GM21515 (cell line): ENCODE measurements around the gene RETNLB.

ENCODE experiments used
- ATAC-seq: cut with Tn5 transposase; IDR thresholded peaks from one replicate; pipeline ENCODE4 v1.9.1; 2021; ENCODE audit not compliant: unreplicated experiment

Gene RETNLB

GRCh38 chr3:108757404-108757982 lies at the start of gene RETNLB:
Gene RETNLB, minus strand, starts transcription at chr3:108757410. Its CDS starts 225 bp downstream, at chr3:108757185.
- ATAC-seq: no peak

DNA sequence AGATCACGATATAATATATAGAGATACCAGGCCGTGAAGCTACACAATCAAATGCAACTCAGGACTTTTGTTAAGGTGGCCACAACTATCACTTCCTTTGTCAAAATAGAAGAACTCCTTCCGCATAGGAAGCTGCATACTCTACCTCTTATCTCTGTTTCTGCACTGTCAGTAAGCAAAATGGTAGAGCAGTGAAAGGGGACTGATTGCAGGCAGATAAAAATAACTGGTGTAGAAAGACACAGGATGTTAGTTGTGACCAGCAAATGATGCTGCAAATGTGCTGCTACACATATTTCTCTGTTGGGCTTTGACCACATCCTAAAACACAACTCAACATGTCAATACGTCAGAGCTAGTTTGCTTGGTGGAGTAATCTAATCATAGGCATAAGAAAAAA lies 49.1 kb upstream of the RETNLB start:
- peak; percentile 61 for ATAC-seq

GRCh38 chr3:108804966-108805365 lies 47.8 kb upstream of the RETNLB start:
- ATAC-seq: no peak

DNA sequence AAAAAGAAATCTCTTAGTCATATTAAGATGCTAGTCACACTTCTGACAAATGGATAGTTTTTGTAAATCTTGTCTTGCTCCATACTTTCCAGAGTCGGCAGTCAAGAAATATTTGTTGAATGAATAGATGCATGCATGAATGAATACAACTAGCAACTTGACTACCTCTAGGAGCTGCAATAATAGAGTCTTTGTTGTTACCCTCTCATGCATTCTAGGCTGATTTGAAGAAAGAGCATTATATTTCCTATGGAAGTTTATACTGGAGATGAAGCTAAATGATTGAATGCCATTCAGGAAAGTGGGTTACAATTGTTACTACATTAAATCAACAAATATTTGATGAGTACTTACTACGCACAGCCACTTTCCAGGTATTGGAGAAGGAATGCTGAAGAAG lies 47.2 kb upstream of the RETNLB start:
- no peak for ATAC-seq

GRCh38 chr3:108791473-108791872 lies 34.3 kb upstream of the RETNLB start:
- no peak for ATAC-seq

- no peak for ATAC-seq
Measured at GRCh38 chr3:108780235-108780634, 23.0 kb upstream of the RETNLB start.

GRCh38 chr3:108779496-108779895 lies 22.3 kb upstream of the RETNLB start:
- no peak for ATAC-seq

- no peak for ATAC-seq
Measured at GRCh38 chr3:108775649-108776048, 18.4 kb upstream of the RETNLB start.

DNA sequence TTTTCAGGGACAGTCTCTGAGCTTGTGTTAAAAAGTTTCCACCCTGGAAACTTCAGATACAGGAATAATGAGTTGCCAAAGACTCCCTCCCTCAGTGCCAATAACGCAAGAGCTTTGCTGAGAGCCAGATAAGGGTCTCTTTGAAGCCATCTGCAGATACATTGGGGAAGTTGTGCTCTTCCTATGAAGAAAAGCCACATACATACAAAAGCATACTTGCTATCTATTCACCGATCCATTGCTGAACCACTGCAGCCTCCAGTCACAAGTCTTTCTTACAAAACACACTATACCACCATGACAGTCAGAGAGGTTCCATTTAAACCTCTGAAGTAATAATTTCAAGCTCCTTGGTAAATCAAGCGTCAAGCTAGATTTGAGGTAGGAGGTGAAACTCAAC lies 10.0 kb upstream of the RETNLB start:
- ATAC-seq: no peak

DNA sequence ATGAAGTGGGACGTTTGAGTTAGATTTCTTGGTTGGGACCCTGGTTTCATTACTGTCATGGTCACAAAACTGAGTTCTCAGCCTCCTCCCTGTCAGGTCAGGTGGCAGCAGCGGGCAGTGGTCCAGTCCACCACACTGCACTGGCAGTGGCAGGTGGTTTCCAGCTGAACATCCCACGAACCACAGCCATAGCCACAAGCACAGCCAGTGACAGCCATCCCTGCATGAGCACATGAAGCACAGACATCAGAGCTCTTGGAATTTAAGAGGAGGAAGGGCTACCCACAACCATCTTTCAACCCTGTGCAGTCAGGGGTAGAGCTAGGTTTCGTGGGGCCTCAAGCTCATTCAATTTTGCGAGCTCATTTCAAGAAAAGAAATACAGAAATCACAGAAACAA lies 1.5 kb downstream of the RETNLB start:
- ATAC-seq: no peak

DNA sequence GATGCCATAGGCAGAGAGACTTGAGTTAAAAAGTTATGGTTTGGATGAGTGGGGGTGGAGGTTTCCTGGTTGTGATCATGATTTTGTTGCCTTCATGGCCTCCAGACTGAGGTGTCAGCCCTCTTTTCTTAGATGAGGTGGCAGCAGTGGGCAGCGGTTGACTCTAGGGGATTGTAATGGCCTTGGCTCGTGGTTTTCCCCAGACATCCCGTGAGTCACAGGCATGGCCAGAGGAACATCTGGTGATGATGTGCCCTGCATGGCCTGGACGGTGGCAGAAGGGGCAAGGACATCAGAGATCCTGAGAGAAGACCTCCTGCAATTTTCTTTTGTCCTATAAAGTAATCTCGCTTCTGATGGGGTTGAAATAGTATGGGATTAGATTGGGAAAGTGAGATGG lies 12.4 kb downstream of the RETNLB start:
- no peak for ATAC-seq

- no peak for ATAC-seq
Measured at GRCh38 chr3:108742929-108743328, 14.3 kb downstream of the RETNLB start.

GRCh38 chr3:108736821-108737220 lies 20.4 kb downstream of the RETNLB start:
- ATAC-seq: no peak

DNA sequence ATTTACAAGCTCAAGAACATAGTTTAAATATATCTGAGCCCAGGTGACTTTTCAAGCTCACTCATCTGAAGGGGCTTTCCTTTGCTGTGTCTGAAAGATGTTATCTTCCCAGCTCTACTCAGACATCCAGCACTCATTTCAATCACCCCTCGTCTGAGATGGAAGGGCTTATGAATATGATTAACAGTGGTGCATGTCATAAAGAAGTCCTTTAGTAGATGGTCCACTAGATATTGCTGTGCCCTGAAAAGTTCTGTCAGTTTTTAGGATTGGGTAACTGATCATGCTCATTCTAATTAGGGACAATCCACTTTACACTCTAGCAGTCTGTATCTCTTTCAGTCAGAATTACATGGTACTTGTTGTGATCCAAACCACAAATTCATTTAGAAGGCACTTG lies 28.3 kb downstream of the RETNLB start:
- ATAC-seq: no peak

GRCh38 chr3:108728105-108728504 lies 29.1 kb downstream of the RETNLB start:
- no peak for ATAC-seq

DNA sequence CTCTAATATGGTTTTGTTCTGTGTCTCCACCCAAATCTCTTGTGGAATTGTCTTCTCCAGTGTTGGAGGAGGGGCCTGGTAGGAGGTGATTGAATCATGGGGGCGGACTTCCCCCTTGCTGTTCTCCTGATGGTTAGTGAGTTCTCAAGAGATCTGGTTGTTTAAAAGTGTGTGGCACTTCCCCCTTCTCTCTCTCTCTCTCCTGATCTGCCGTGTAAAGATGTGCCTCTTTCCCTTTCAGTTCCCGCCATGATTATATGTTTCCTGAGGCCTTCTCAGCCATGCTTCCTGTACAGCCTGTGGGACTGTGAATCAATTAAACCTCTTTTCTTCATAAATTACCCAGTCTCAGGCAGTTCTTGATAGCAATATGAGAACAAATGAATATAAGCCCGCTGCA lies 33.1 kb downstream of the RETNLB start:
- no peak for ATAC-seq

DNA sequence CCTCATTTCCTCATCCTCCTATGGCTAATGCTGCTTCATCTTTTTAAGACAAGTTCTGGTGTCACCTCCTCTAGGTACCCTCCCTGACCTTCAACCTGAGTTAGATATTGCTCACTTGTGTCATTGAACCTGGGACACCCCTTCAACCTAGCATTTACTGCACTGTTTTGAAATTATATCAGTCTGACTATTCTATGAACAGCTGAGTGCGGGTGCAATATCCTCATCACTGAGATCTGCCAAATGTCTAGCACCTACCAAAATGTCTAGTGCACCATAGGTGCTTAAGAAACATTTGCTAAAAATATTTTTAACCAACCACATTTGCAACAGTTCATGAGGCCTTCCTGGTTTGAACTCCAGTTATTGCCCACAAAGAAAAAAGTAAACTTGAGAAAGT lies 34.5 kb downstream of the RETNLB start:
- no peak for ATAC-seq

- ATAC-seq: no peak
Measured at GRCh38 chr3:108719178-108719806, 37.9 kb downstream of the RETNLB start.

GRCh38 chr3:108718454-108718853 lies 38.8 kb downstream of the RETNLB start:
- ATAC-seq: no peak

DNA sequence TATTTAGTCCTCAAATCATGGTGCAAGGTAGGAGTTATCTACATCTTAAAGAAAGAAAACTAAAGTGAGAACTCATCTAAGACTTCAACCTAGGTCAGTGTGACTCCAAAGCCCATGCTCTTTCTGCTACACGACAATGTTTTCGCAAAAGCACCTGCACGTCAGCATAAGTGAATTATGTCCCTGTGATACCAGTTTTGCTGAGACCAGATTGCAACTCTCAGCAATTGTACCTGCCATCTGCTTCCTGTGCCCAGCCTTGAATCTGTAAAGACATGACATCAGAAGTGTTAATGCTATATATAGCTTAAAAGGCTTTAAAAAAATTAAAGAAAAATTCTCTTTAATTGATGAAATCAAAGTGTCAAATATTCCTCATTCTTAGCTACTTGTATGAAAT lies 43.4 kb downstream of the RETNLB start:
- no peak for ATAC-seq

- no peak for ATAC-seq
Measured at GRCh38 chr3:108713009-108713516, 44.1 kb downstream of the RETNLB start.
